HepG2 (cell line): Measurements from ENCODE around the gene TTLL8. TPM values are rescaled to one million over a fixed set of nuclear protein-coding genes. Genes with fewer than 3 reads are reported as not detected.

ENCODE experiments used
- ATAC-seq: fragments of 200-7000 bp; cut with Tn5 transposase; 3 replicates; pipeline ENCODE4 v1.9.1; 2020; ENCODE audit warnings: mild to moderate bottlenecking, moderate library complexity
- BruUV-seq: library from RNA; stranded (reverse); fragments of 400-500 nt; replicated peaks from 2 replicates; lab custom pipeline; 2021; lab: Mats Ljungman, UMichigan
- CTCF ChIA-PET: fragments of 300-600 bp; formaldehyde crosslinking; extraction: SDS; loops from one replicate; lab custom pipeline; 2021; ENCODE audit warnings: low total read pairs, inconsistent platforms, low intra/inter-chr PET ratio; lab: Yijun Ruan, JAX
- POLR2A ChIA-PET: fragments of 350-600 bp; sonication (Branson Sonifier 250); formaldehyde crosslinking; loops from one replicate; lab custom pipeline; 2020; ENCODE audit warnings: antibody characterized with exemption, inconsistent platforms; lab: Yijun Ruan, JAX
- DNase-seq: peaks from one replicate; pipeline ENCODE4 v3.0.0-alpha.2; 2015; ENCODE audit warnings: low spot score
- FAIRE-seq: peaks from 3 replicates; lab custom pipeline; 2011; peaks lifted over from hg19 to GRCh38; lab: Jason Lieb, UNC
- H2AFZ ChIP-seq: one replicate; pipeline ENCODE4 v1.6.1; 2011; ENCODE audit warnings: low read length, inconsistent platforms
- H3K27ac ChIP-seq: fragments of 300-600 bp; 3 replicates; pipeline ENCODE4 v1.8.0; 2011; ENCODE audit warnings: mixed run types, mild to moderate bottlenecking, mixed read lengths, low read length, inconsistent platforms; ENCODE audit not compliant: insufficient read depth; ENCODE audit errors: extremely low read length
- H3K27me3 ChIP-seq, 2 experiments: fragments of 200-600 bp in 1 of 2; 2 replicates in 1 of 2; 3 replicates in 1 of 2; pipeline versions ENCODE4 v1.6.0 to v1.8.0; 2011; ENCODE audit warnings: low read length in 2 of 2, mild to moderate bottlenecking in 2 of 2, moderate library complexity in 2 of 2, inconsistent platforms in 1 of 2; ENCODE audit not compliant: insufficient read depth in 2 of 2, control insufficient read depth in 1 of 2
- H3K36me3 ChIP-seq, 2 experiments: fragments of 200-600 bp in 1 of 2; replicated peaks in 1 of 2; 2 replicates in 1 of 2; 3 replicates in 1 of 2; pipeline versions ENCODE4 v1.5.1 to v1.8.0; 2011; ENCODE audit warnings: low read length in 2 of 2, inconsistent platforms in 1 of 2; ENCODE audit not compliant: insufficient read depth in 2 of 2, control insufficient read depth in 1 of 2
- H3K4me1 ChIP-seq: 2 replicates; pipeline ENCODE4 v1.5.1; 2012; ENCODE audit warnings: low read length, inconsistent platforms; ENCODE audit not compliant: insufficient read depth
- H3K4me2 ChIP-seq: 2 replicates; pipeline ENCODE4 v1.6.0; 2011; ENCODE audit warnings: low read depth, low read length, inconsistent platforms
- H3K4me3 ChIP-seq, 3 experiments: fragments of 200-600 bp in 1 of 3; sonication (generic), shearing (Covaris generic) in 1 of 3; replicated peaks in 1 of 3; 2 replicates each; pipeline ENCODE4 v1.5.1; 2011 to 2016; ENCODE audit warnings: low read length in 3 of 3, inconsistent platforms in 2 of 3, low read depth in 2 of 3, mild to moderate bottlenecking in 2 of 3, control low read depth in 1 of 3, mixed read lengths in 1 of 3; ENCODE audit not compliant: insufficient read depth in 1 of 3
- H3K79me2 ChIP-seq: one replicate; pipeline ENCODE4 v1.6.1; 2011; ENCODE audit warnings: low read length, inconsistent platforms; ENCODE audit not compliant: insufficient read depth
- H3K9ac ChIP-seq: 2 replicates; pipeline ENCODE4 v1.6.0; 2011; ENCODE audit warnings: mild to moderate bottlenecking, low read depth, low read length, inconsistent platforms; ENCODE audit not compliant: insufficient read depth
- H3K9me3 ChIP-seq: 2 replicates; pipeline ENCODE4 v1.5.1; 2012; ENCODE audit warnings: mild to moderate bottlenecking, low read length
- H4K20me1 ChIP-seq: 2 replicates; pipeline ENCODE4 v1.6.0; 2011; ENCODE audit warnings: inconsistent platforms, mild to moderate bottlenecking, low read length, moderate library complexity; ENCODE audit not compliant: insufficient read depth
- DMTF1 ChIP-seq: sonication (generic); formaldehyde crosslinking; IDR thresholded peaks from 2 replicates; pipeline ENCODE4 v1.4.0; 2020; ENCODE audit warnings: mild to moderate bottlenecking, missing genetic modification reagents
- TARDBP ChIP-seq: sonication (generic); formaldehyde crosslinking; IDR thresholded peaks from 2 replicates; pipeline ENCODE4 v1.8.0; 2022; ENCODE audit warnings: mild to moderate bottlenecking, missing genetic modification reagents
- ZNF431 ChIP-seq: sonication (generic); formaldehyde crosslinking; IDR thresholded peaks from 2 replicates; pipeline ENCODE4 v1.9.0; 2022; ENCODE audit warnings: missing genetic modification reagents, low read depth, mild to moderate bottlenecking, borderline replicate concordance
- ZNF652 ChIP-seq: IDR thresholded peaks from 2 replicates; pipeline ENCODE4 v1.6.1; 2016; ENCODE audit warnings: low read depth, borderline replicate concordance
- ZSCAN22 ChIP-seq: sonication (generic); formaldehyde crosslinking; IDR thresholded peaks from 2 replicates; pipeline ENCODE4 v1.4.0; 2020; ENCODE audit warnings: mild to moderate bottlenecking, missing genetic modification reagents
- WGBS: methylation state at CpG from one replicate; pipeline ENCODE4 v1.1.6; 2017; ENCODE audit warnings: low lambda C conversion rate; 5-methylcytosine and 5-hydroxymethylcytosine counted together
- in situ Hi-C: cut with HindIII; loops from 2 replicates; pipeline ENCODE4 v1.10.0; 2017; ENCODE audit warnings: low pct_unique_long_range_greater_than_20kb; ENCODE audit not compliant: extremely low pct_ligation_motif_present
- intact Hi-C: fragments of 100-400 bp; cut with micrococcal nuclease; formaldehyde crosslinking; loops from one replicate; pipeline ENCODE4 v1.10.0; 2022; ENCODE audit not compliant: unreplicated experiment
- polyA plus RNA-seq, 8 experiments: library from polyadenylated mRNA; depleted of rRNA in 3 of 8; stranded (reverse) in 7 of 8; unstranded in 1 of 8; fragments of >200 nt; fragmentation: Illumina TruSeq in 4 of 8; extraction: Trizol in 4 of 8; gene quantifications; 2 replicates each; pipeline versions ENCODE4 v1.2.1 to v1.2.3, GENCODE V29; 2011 to 2016; ENCODE audit warnings: low read depth in 4 of 8, missing spikeins in 1 of 8, mixed read lengths in 1 of 8; ENCODE audit not compliant: insufficient read depth in 1 of 8
- total RNA-seq, 5 experiments: library from RNA; depleted of rRNA; stranded (reverse); fragments of >200 nt; fragmentation: Illumina TruSeq; extraction: Trizol; gene quantifications; 2 replicates each; pipeline ENCODE4 v1.2.3, GENCODE V29; 2016; ENCODE audit warnings: low read depth in 1 of 5

TTLL8 gene
- total and polyA plus RNA-seq, 2 of the 13 experiments (the other 11 are each of a cell fraction or from before 2014, with no cell fraction given): not detected

GRCh38 chr22:50025993-50026392, 32.1 kb downstream of the TTLL8 start:
- no peaks in the 10 kb centered on the region for H3K9me3 ChIP-seq
- no peak overlapping the region for H3K4me2 ChIP-seq
- no peak for FAIRE-seq
- H3K36me3 ChIP-seq: no peaks in the 10 kb centered on the region
- ATAC-seq: no peak
- no peak overlapping the region for H2AFZ ChIP-seq
- no peak overlapping the region for H3K9ac ChIP-seq
- H3K27me3 ChIP-seq: peaks cover 3 to 33% of the 10 kb centered on the region in 2 experiments; a peak in 4 of 5 replicates
- ChIA-PET POLR2A (no interaction called here), CTCF (interaction anchor here (1.4 kb wide), 1 partner anchor 95 kb away, joined by 3 read pairs; no protein-coding TSS in a partner anchor)
- H3K4me3 ChIP-seq: no peak overlapping the region
- no peaks in the 10 kb centered on the region for H3K4me1 ChIP-seq
- DNase-seq: no peak
- H3K79me2 ChIP-seq: no peaks in the 10 kb centered on the region
- in situ Hi-C loops: no loop called here
- intact Hi-C loops: no loop called here
- H3K27ac ChIP-seq: no peak overlapping the region
- no peak for TF ChIP-seq ZNF431 (CRISPR knock-in tag)
- TF ChIP-seq TARDBP (CRISPR knock-in tag): no peak
- BruUV-seq: no TSS peak
- H4K20me1 ChIP-seq: no peaks in the 10 kb centered on the region
- whole genome bisulfite sequencing: 43% methylated on average over 3 of the region's 13 CpGs

DNA sequence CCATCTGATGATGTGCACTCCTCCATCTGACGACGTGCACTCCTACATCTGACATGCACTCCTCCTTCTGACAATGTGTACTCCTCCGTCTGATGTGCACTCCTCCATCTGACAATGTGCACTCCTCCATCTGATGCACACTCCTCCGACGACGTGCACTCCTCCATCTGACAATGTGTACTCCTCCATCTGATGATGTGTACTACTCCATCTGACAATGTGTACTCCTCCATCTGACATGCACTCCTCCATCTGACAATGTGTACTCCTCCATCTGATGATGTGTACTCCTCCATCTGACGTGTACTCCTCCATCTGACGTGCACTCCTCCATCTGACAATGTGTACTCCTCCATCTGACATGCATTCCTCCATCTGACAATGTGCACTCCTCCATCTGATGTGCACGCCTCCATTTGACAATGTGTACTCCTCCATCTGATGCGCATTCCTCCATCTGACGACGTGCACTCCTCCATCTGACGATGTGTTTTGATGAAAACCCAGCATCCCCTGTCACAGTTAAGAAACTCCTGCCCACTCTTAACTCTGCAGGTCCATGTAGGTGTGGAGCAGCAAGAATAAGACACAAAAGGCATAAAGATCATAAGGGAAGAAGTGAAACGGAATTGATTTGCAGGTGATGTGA, 35.8 kb downstream of the TTLL8 start:
- H3K4me1 ChIP-seq: no peaks in the 10 kb centered on the region
- WGBS: 61% methylated on average over 14 of the region's 14 CpGs
- no peak overlapping the region for H3K9ac ChIP-seq
- H3K4me3 ChIP-seq: no peak overlapping the region
- no peaks in the 10 kb centered on the region for H3K9me3 ChIP-seq
- DNase-seq (no peak), ATAC-seq (no peak), FAIRE-seq (no peak)
- no peaks in the 10 kb centered on the region for H4K20me1 ChIP-seq
- BruUV-seq: no TSS peak
- H3K36me3 ChIP-seq: no peaks in the 10 kb centered on the region
- H3K27ac ChIP-seq: no peak overlapping the region
- CTCF ChIA-PET: no interaction called here
- H2AFZ ChIP-seq: no peak overlapping the region
- H3K79me2 ChIP-seq: no peaks in the 10 kb centered on the region
- H3K27me3 ChIP-seq: peaks cover 3 to 38% of the 10 kb centered on the region in 2 experiments; a peak in 4 of 5 replicates
- intact Hi-C loops: no loop called here
- POLR2A ChIA-PET: no interaction called here
- in situ Hi-C loops: no loop called here
- no peak overlapping the region for H3K4me2 ChIP-seq
- TF ChIP-seq DMTF1 (CRISPR knock-in tag) (no peak), ZSCAN22 (CRISPR knock-in tag) (peak; percentile 94), ZNF652 (CRISPR knock-in tag) (no peak)
